Endothelial cell of umbilical vein (primary cell): ENCODE results near the gene HIP1R.

Source experiments
- EZH2 ChIP-seq: IDR thresholded peaks from 2 replicates; pipeline ENCODE4 v1.6.1; 2012; ENCODE audit warnings: borderline replicate concordance, low read depth, mild to moderate bottlenecking, moderate library complexity, low read length, inconsistent platforms; ENCODE audit not compliant: severe bottlenecking
- FOS ChIP-seq: IDR thresholded peaks from 2 replicates; pipeline ENCODE4 v1.6.1; 2011; ENCODE audit warnings: mild to moderate bottlenecking, low read length, moderate library complexity, borderline replicate concordance; ENCODE audit not compliant: insufficient read depth
- GATA2 ChIP-seq: IDR thresholded peaks from 2 replicates; pipeline ENCODE4 v1.7.0; 2011; ENCODE audit warnings: low read depth, mild to moderate bottlenecking, moderate library complexity, mixed read lengths, low read length; ENCODE audit not compliant: insufficient read length, insufficient read depth
- JUN ChIP-seq: IDR thresholded peaks from 2 replicates; pipeline ENCODE4 v1.6.1; 2011; ENCODE audit warnings: borderline replicate concordance, low read depth; ENCODE audit not compliant: insufficient read length, insufficient read depth
- MYC ChIP-seq: IDR thresholded peaks from one replicate; pipeline ENCODE4 v1.6.1; 2011; ENCODE audit warnings: mild to moderate bottlenecking, low read depth, low read length
- POLR2A ChIP-seq: IDR thresholded peaks from 2 replicates; pipeline ENCODE4 v1.6.1; 2012; ENCODE audit warnings: low read depth, mild to moderate bottlenecking, control low read depth, low read length
- POLR2AphosphoS5 ChIP-seq: IDR thresholded peaks from 2 replicates; pipeline ENCODE4 v1.6.1; 2012; ENCODE audit warnings: low read depth, mild to moderate bottlenecking, control low read depth, low read length, moderate library complexity; ENCODE audit not compliant: insufficient read depth
- TF ChIP-seq, protein P1 (sequence below), 2 donors: IDR thresholded peaks; 1 replicate in 1 of 2; 2 replicates in 1 of 2; pipeline ENCODE4 v1.5.1; 2011; ENCODE audit warnings: low read length in 2 of 2, mild to moderate bottlenecking in 2 of 2, moderate library complexity in 2 of 2, control low read depth in 1 of 2, inconsistent platforms in 1 of 2, low read depth in 1 of 2; ENCODE audit not compliant: insufficient read depth in 1 of 2; ENCODE audit errors: extremely low read depth in 1 of 2
- TF ChIP-seq, protein P2 (sequence below): IDR thresholded peaks from 2 replicates; pipeline ENCODE4 v1.6.1; 2011; ENCODE audit not compliant: insufficient read depth, insufficient read length

DNA sequence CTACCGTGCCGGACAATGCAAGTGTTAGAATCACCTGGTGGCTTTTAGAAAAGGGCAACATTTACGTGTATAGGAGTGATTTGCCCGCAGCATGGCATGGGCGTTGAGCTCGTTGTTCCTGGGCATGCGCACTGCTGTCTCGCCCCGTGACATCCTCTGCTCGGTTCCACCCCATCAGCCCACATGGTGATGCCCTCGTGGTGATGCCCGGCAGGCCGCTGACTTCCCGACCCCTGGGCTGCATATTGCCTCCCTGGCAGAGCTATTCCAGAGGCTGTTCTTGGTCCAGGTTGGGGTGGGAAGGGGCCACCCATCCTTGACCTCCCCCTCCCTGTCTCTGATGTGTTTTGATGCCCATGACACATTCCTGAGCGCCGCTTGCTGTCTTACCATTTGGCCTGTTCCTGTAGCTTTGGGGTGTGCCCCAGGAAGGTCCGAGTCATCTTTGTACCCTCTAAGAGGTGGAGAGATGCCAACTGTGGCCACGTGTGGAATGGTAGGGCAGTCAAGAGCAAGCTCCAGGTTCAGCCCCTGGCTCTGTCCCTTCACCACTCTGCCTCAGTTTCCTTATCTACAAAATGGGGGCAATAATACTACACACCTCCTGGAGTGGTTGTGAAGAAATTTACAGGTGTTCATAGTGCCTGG, 4.8 kb downstream of the HIP1R start:
- TF ChIP-seq POLR2AphosphoS5 = no peak
- TF ChIP-seq, protein P1, sequence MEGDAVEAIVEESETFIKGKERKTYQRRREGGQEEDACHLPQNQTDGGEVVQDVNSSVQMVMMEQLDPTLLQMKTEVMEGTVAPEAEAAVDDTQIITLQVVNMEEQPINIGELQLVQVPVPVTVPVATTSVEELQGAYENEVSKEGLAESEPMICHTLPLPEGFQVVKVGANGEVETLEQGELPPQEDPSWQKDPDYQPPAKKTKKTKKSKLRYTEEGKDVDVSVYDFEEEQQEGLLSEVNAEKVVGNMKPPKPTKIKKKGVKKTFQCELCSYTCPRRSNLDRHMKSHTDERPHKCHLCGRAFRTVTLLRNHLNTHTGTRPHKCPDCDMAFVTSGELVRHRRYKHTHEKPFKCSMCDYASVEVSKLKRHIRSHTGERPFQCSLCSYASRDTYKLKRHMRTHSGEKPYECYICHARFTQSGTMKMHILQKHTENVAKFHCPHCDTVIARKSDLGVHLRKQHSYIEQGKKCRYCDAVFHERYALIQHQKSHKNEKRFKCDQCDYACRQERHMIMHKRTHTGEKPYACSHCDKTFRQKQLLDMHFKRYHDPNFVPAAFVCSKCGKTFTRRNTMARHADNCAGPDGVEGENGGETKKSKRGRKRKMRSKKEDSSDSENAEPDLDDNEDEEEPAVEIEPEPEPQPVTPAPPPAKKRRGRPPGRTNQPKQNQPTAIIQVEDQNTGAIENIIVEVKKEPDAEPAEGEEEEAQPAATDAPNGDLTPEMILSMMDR (IDR thresholded peaks at IDR 0.05; ENCODE audit: extremely low read depth in 1 of 2, insufficient read depth in 1 of 2, low read depth in 1 of 2, low read length in 2 of 2) = no peak
- TF ChIP-seq POLR2A = no peak
- no peak for TF ChIP-seq GATA2
- no peak for TF ChIP-seq FOS
- no peak for TF ChIP-seq EZH2
- TF ChIP-seq, protein P2, sequence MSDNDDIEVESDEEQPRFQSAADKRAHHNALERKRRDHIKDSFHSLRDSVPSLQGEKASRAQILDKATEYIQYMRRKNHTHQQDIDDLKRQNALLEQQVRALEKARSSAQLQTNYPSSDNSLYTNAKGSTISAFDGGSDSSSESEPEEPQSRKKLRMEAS = no peak
- no peak for TF ChIP-seq JUN
- TF ChIP-seq MYC = no peak
